K562 (cell line): ENCODE results near the gene TYRP1.

Experiments used
- HMGN3 ChIP-seq: IDR thresholded peaks from 2 replicates; pipeline ENCODE4 v1.6.1; 2011; ENCODE audit warnings: borderline replicate concordance, low read depth, mild to moderate bottlenecking, mixed read lengths, low read length; ENCODE audit not compliant: insufficient read length; ENCODE audit errors: extremely low read depth
- POLR2A ChIP-seq: fragments of 450-650 bp; conservative IDR thresholded peaks from 2 replicates; pipeline ENCODE4 v1.6.1; 2016

DNA sequence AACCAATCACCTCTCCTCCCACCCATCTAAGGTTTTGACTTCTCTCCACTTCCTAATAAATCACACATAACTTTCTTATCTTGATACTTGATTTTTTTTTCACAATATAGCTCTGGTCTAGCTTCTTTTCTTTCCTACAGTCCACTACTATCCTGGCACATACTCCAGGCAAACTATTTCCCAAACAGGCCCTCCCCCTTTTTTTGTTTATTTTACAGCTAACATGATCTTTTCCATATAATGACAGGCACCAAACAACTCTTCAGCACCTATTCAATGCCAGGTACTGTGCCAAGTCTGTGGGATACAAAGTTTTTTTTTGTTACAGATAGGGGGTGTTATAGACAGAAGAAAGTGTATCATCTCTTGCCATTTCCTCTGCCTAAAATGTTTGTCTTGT, 7.9 kb downstream of the TYRP1 start:
- TF ChIP-seq POLR2A (no peak), HMGN3 (no peak)
